ENCODE results near the gene PVALB. TPM values are rescaled to one million over a fixed set of nuclear protein-coding genes. Genes with fewer than 3 reads are reported as not detected.

Gene PVALB
- total RNA-seq, 1 donor from 2014 or later, result not detected

DNA sequence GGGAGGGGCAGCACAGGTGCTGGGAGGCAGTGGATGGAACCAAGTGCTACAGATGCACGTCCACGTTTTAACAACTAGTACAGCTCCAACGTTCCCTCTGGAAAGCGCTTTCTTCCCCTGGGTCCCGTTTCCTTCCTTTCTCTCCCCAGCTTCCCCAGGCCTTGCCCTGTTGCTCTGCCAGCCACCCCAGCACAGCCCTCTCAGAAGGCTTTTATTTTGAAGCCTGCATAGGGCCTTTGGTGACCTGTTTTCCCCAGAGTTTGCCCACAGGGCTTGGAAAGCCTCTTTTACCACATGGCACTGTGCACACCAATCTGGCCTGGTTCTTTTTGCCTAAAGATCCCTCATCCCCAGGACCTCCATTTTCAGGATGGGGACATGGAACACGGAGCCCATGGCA lies 30.1 kb upstream of the PVALB start:
- TF ChIP-seq, protein P1, sequence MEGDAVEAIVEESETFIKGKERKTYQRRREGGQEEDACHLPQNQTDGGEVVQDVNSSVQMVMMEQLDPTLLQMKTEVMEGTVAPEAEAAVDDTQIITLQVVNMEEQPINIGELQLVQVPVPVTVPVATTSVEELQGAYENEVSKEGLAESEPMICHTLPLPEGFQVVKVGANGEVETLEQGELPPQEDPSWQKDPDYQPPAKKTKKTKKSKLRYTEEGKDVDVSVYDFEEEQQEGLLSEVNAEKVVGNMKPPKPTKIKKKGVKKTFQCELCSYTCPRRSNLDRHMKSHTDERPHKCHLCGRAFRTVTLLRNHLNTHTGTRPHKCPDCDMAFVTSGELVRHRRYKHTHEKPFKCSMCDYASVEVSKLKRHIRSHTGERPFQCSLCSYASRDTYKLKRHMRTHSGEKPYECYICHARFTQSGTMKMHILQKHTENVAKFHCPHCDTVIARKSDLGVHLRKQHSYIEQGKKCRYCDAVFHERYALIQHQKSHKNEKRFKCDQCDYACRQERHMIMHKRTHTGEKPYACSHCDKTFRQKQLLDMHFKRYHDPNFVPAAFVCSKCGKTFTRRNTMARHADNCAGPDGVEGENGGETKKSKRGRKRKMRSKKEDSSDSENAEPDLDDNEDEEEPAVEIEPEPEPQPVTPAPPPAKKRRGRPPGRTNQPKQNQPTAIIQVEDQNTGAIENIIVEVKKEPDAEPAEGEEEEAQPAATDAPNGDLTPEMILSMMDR (conservative IDR thresholded peaks at IDR 0.05; ENCODE audit: low read depth, low read length), result no peak
- H3K4me3 ChIP-seq (ENCODE audit: low read depth, low read length), result no peak overlapping the region

DNA sequence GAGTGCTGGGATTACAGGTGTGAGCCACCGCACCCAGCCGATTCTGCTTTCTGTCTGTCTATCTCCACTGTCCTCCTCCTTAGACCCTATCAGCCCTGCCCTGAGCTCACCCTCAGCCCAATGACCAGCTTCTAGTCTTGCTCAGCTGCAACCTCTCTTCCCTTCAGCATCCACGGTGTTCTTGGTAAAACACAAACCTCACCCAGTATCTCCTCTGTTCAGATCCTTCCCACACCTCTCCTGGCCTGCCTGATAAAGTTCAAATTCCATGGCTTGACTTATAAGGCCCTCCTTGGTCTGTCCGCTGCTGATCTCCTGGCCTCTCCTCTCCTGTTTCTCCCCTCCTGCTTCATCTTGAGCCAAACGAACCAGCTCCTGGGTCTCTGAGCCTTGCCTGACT lies 29.4 kb upstream of the PVALB start:
- TF ChIP-seq, protein P1 (conservative IDR thresholded peaks at IDR 0.05; ENCODE audit: low read depth, low read length), result no peak
- no peak for DNase-seq (ENCODE audit: low read depth)
- H3K4me3 ChIP-seq (ENCODE audit: low read depth, low read length), result no peak overlapping the region

More for the DNA sequence above, 30.1 kb upstream of the PVALB start:
- no peak for DNase-seq (ENCODE audit: low read depth)

DNA sequence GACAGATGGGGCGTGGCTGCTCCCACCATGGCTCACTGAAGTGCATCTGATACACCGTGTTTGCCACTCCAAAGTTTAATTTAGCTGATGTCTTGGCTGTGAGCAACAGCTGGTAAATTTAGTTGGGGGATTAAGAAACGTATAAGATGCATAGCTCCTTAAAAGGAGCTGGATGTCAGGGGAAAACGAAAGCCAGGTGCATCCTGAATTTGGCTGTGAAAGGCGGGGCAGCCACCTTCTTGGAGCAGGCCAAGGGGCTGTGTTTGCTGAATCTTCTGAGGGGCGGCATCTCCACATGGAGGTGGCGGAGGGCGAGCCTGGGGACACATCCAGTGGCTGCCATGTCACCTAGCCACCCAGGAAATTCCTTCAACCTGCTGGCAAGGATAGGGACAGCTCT lies 23.3 kb upstream of the PVALB start:
- H3K4me3 ChIP-seq (ENCODE audit: low read depth, low read length), result no peak overlapping the region
- TF ChIP-seq, protein P1 (conservative IDR thresholded peaks at IDR 0.05; ENCODE audit: low read depth, low read length), result no peak
- DNase-seq (ENCODE audit: low read depth), result no peak

DNA sequence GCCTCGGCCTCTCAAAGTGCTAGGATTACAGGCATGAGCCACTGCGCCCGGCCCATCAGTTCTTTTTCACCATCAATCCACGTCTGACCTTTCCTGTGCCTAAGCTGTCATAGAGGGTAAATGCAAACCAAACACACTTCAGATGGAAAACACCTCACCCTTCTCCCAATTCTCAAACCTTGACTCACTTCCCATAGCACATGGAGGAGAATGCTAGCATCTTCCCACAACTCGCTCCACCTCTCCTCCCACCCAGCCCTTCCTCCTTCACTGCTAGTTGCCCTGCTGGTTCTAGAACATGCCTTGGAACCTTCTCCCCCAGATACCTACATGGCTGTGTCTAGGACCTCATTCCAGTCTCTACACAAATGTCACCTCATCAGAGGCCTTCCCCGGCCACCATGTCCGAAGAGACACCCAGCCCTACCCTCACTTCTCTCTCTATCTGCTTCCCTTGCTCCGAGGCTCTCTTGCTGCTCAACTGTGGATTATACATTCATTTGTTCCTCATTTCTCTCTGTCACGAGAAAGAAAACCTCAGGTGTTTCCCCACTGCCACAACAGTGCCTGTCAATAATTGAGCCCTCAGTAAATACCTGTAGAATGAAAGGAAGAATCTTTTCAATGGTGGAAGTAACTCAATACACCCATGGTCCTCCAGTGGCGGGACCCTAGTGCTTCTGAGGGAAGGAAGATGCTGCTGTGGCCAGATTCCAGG lies 22.7 kb upstream of the PVALB start:
- TF ChIP-seq, protein P1 (conservative IDR thresholded peaks at IDR 0.05; ENCODE audit: low read depth, low read length), result no peak
- H3K4me3 ChIP-seq (ENCODE audit: low read depth, low read length), result no peak overlapping the region
- DNase-seq (ENCODE audit: low read depth), result no peak

DNA sequence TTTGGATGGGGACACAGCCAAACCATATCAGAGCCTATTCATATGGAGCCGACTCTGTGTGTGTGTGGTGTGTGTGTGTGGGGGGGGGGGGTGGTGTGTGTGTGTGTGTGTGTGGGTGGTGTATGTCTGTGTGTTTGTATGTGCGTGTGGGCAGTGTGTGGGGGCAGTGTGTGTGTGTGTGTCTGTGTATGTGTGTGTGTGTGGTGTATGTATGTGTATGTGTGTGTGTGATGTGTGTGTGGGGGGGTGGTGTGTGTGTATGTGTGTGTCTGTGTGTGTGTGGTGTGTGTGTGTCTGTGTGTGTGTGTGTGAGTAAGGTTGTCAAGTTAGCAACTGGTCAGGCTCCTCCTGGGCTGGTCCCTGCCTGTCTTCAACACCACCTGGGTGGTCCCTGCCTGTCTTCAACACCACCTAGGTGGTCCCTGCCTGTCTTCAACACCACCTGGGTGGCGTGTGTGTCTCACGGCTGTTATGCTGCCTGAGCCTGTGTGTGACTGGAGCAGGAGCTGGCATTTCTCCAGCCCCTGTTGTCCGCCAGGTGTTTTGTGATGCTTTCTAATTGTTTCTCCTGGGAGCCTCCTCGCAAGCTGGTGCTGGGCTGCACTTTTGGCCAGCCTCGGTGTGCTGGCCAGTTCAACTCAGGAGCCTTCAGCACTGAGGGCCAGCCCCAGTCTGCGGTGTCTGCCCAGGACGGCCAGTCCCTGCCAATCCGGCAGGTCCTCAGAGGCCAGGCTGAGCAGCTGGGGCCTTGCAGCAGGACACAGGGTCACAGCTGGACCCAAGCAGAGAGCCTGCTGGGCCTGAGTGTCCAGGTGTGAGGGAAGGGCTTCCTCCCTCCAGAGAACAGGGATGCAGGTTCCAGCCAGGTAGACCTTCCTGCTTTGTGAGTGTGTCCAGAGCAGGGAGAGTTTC lies 21.5 kb upstream of the PVALB start:
- no peak for DNase-seq (ENCODE audit: low read depth)
- H3K4me3 ChIP-seq (ENCODE audit: low read depth, low read length), result no peak overlapping the region
- TF ChIP-seq, protein P1 (conservative IDR thresholded peaks at IDR 0.05; ENCODE audit: low read depth, low read length), result no peak

DNA sequence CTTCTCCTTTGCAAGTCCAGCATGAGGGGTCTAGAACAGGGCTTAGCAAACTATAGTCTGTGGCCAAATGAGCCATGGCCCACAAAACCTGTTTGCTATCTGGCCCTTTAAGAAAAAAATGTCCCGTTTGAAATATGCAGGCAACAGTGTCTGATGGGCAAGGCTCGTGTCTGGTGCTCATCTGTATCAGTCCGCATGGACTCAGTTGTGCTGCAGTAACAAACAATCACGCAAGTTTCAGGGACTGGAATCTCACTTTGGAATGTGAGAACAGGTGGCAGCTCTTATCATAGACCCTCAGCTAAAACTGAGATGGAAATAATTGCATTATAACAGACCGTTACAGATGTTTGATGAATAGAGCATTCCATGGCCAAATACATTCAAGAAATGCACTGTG lies 19.1 kb upstream of the PVALB start:
- no peak for DNase-seq (ENCODE audit: low read depth)
- TF ChIP-seq, protein P1 (conservative IDR thresholded peaks at IDR 0.05; ENCODE audit: low read depth, low read length), result no peak
- no peak overlapping the region for H3K4me3 ChIP-seq (ENCODE audit: low read depth, low read length)
